H9 (cell line): ENCODE data around the gene CLPTM1L. TPM values are rescaled to one million over a fixed set of nuclear protein-coding genes. Genes with fewer than 3 reads are reported as not detected.

Experiments
- DNase-seq: peaks from one replicate; pipeline ENCODE4 v3.0.0-alpha.2; 2017
- H2AFZ ChIP-seq: one replicate; pipeline ENCODE4 v1.6.1; 2013; ENCODE audit warnings: mild to moderate bottlenecking, low read length, control low read depth, moderate library complexity
- H2AK5ac ChIP-seq: 2 replicates; pipeline ENCODE4 v1.6.1; 2013; ENCODE audit warnings: low read length, control low read depth, mixed read lengths; ENCODE audit not compliant: insufficient read length
- H2BK120ac ChIP-seq: one replicate; pipeline ENCODE4 v1.6.1; 2013; ENCODE audit warnings: low read depth, mild to moderate bottlenecking, low read length, control low read depth, inconsistent platforms; ENCODE audit not compliant: poor library complexity, severe bottlenecking
- H2BK12ac ChIP-seq: 2 replicates; pipeline ENCODE4 v1.6.1; 2013; ENCODE audit warnings: low read length, control low read depth, mixed read lengths, low read depth; ENCODE audit not compliant: insufficient read length
- H2BK15ac ChIP-seq: 2 replicates; pipeline ENCODE4 v1.6.1; 2013; ENCODE audit warnings: low read depth, low read length, control low read depth
- H2BK20ac ChIP-seq: one replicate; pipeline ENCODE4 v1.6.1; 2013; ENCODE audit warnings: low read depth, mild to moderate bottlenecking, low read length, control low read depth, inconsistent platforms; ENCODE audit not compliant: poor library complexity, severe bottlenecking
- H2BK5ac ChIP-seq: 2 replicates; pipeline ENCODE4 v1.6.1; 2013; ENCODE audit warnings: low read length, control low read depth, mixed read lengths; ENCODE audit not compliant: insufficient read length
- H3K14ac ChIP-seq: 2 replicates; pipeline ENCODE4 v1.6.1; 2013; ENCODE audit warnings: low read length, control low read depth; ENCODE audit not compliant: insufficient read depth
- H3K18ac ChIP-seq: 2 replicates; pipeline ENCODE4 v1.6.1; 2013; ENCODE audit warnings: low read depth, mild to moderate bottlenecking, mixed read lengths, low read length, control low read depth; ENCODE audit not compliant: insufficient read length
- H3K23ac ChIP-seq: 2 replicates; pipeline ENCODE4 v1.6.1; 2013; ENCODE audit warnings: low read length, control low read depth, mixed read lengths, low read depth; ENCODE audit not compliant: insufficient read length
- H3K23me2 ChIP-seq: 2 replicates; pipeline ENCODE4 v1.6.1; 2013; ENCODE audit warnings: low read depth, mild to moderate bottlenecking, mixed read lengths, low read length, control low read depth; ENCODE audit not compliant: insufficient read length, poor library complexity, severe bottlenecking
- H3K27ac ChIP-seq: 2 replicates; pipeline ENCODE4 v1.5.1; 2013; ENCODE audit warnings: low read length, control low read depth, mixed read lengths, low read depth; ENCODE audit not compliant: insufficient read length
- H3K27me3 ChIP-seq: 2 replicates; pipeline ENCODE4 v1.6.1; 2013; ENCODE audit warnings: low read length, control low read depth, inconsistent platforms; ENCODE audit not compliant: insufficient read depth
- H3K4ac ChIP-seq: 2 replicates; pipeline ENCODE4 v1.6.1; 2013; ENCODE audit warnings: low read depth, mild to moderate bottlenecking, control low read depth, inconsistent platforms, low read length, moderate library complexity
- H3K4me1 ChIP-seq: 2 replicates; pipeline ENCODE4 v1.6.1; 2013; ENCODE audit warnings: low read length, control low read depth, inconsistent platforms; ENCODE audit not compliant: insufficient read depth
- H3K4me2 ChIP-seq: 2 replicates; pipeline ENCODE4 v1.6.1; 2013; ENCODE audit warnings: low read length, control low read depth, mixed read lengths; ENCODE audit not compliant: insufficient read length, insufficient read depth
- H3K56ac ChIP-seq: 2 replicates; pipeline ENCODE4 v1.6.1; 2013; ENCODE audit warnings: low read depth, mild to moderate bottlenecking, mixed read lengths, low read length, control low read depth; ENCODE audit not compliant: insufficient read length
- H3K79me1 ChIP-seq: 2 replicates; pipeline ENCODE4 v1.6.1; 2013; ENCODE audit warnings: low read depth, mild to moderate bottlenecking, moderate library complexity, low read length, control low read depth, inconsistent platforms; ENCODE audit not compliant: insufficient read depth, poor library complexity, severe bottlenecking
- H3K79me2 ChIP-seq: 2 replicates; pipeline ENCODE4 v1.6.1; 2013; ENCODE audit warnings: low read length, control low read depth, inconsistent platforms; ENCODE audit not compliant: insufficient read depth
- H3K9ac ChIP-seq: 2 replicates; pipeline ENCODE4 v1.6.1; 2013; ENCODE audit warnings: low read length, control low read depth, mixed read lengths; ENCODE audit not compliant: insufficient read length; ENCODE audit errors: extremely low read depth
- H3K9me3 ChIP-seq: one replicate; pipeline ENCODE4 v1.6.1; 2013; ENCODE audit warnings: low read depth, low read length, inconsistent platforms; ENCODE audit not compliant: control insufficient read depth
- H3T11ph ChIP-seq: one replicate; pipeline ENCODE4 v1.6.1; 2013; ENCODE audit warnings: mild to moderate bottlenecking, low read length, control low read depth, inconsistent platforms
- H4K20me1 ChIP-seq: one replicate; pipeline ENCODE4 v1.6.1; 2013; ENCODE audit not compliant: control insufficient read depth, insufficient read length, insufficient read depth
- H4K5ac ChIP-seq: 2 replicates; pipeline ENCODE4 v1.6.1; 2013; ENCODE audit warnings: low read depth, mild to moderate bottlenecking, mixed read lengths, low read length, control low read depth; ENCODE audit not compliant: insufficient read length
- H4K8ac ChIP-seq: replicated peaks from 2 replicates; pipeline ENCODE4 v1.6.1; 2013; ENCODE audit warnings: low read length, control low read depth, mixed read lengths, low read depth; ENCODE audit not compliant: insufficient read length
- H4K91ac ChIP-seq: 2 replicates; pipeline ENCODE4 v1.6.1; 2013; ENCODE audit warnings: low read depth, mild to moderate bottlenecking, moderate library complexity, mixed read lengths, low read length, control low read depth; ENCODE audit not compliant: insufficient read length
- H3K27ac Mint-ChIP-seq, 3 experiments: 2 replicates in 2 of 3; 3 replicates in 1 of 3; pipeline ENCODE4 v1.8.0; 2020 to 2021; ENCODE audit warnings: mixed read lengths in 3 of 3, mild to moderate bottlenecking in 1 of 3, moderate library complexity in 1 of 3
- H3K27me3 Mint-ChIP-seq: 2 replicates; pipeline ENCODE4 v1.8.0; 2021; ENCODE audit warnings: low read depth, mild to moderate bottlenecking, moderate library complexity, mixed read lengths
- H3K36me3 Mint-ChIP-seq, 3 experiments: 2 replicates in 2 of 3; 3 replicates in 1 of 3; pipeline ENCODE4 v1.8.0; 2020 to 2021; ENCODE audit warnings: low read depth in 3 of 3, mixed read lengths in 3 of 3; ENCODE audit not compliant: insufficient read depth in 1 of 3
- H3K4me1 Mint-ChIP-seq, 2 experiments: 2 replicates each; pipeline ENCODE4 v1.8.0; 2020; ENCODE audit warnings: mixed read lengths in 2 of 2
- H3K4me3 Mint-ChIP-seq, 2 experiments: 2 replicates in 1 of 2; 3 replicates in 1 of 2; pipeline ENCODE4 v1.8.0; 2020 to 2021; ENCODE audit warnings: mild to moderate bottlenecking in 2 of 2, mixed read lengths in 2 of 2, moderate library complexity in 1 of 2
- H3K9me3 Mint-ChIP-seq, 2 experiments: 2 replicates in 1 of 2; 3 replicates in 1 of 2; pipeline ENCODE4 v1.8.0; 2020; ENCODE audit warnings: mild to moderate bottlenecking in 2 of 2, mixed read lengths in 2 of 2, moderate library complexity in 1 of 2
- WGBS: extraction: QIAGEN DNeasy Blood & Tissue Kit; methylation state at CpG from one replicate; pipeline ENCODE4 v1.1.7; 2013; ENCODE audit warnings: missing lambda C conversion rate, low lambda C conversion rate, mixed read lengths; ENCODE audit not compliant: insufficient read length; ENCODE audit errors: extremely low coverage; 5-methylcytosine and 5-hydroxymethylcytosine counted together
- total RNA-seq: library from RNA; stranded (reverse); gene quantifications from 2 replicates; pipeline ENCODE4 v1.2.1, GENCODE V29; 2021
- TF ChIP-seq, protein P1 (sequence below): fragments of 200-600 bp; sonication (generic); conservative IDR thresholded peaks from 3 replicates; pipeline ENCODE4 v1.8.0; 2021; ENCODE audit warnings: antibody characterized with exemption, mild to moderate bottlenecking

The CLPTM1L gene
- total RNA-seq, 1 experiment from 2014 or later, result 108 TPM

DNA sequence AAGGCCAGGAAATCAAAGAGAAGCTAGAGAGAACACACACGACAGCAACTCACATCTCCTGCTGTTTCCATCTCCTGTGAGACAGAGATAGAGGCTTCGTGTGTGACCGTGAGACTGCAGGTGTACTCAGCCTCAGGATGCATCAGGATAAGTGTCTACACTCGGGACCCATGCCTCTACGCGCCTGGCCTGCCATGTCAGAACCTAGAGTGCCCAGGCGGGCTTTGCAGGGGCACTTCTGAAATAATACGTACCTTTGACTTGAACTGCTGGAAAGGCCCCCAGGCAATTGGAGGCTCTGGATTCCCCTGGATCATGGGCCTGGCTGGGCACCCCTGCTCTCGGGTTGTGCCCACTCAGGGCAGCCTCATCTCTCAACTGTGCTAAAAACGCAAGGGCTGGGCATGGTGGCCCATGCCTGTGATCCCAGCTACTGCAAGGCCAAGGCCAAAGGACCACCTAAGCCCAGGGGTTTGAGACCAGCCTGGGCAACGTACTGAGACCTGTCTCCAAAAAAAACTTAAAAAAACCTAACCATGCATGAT lies 13.0 kb downstream of the CLPTM1L start:
- Histone ChIP-seq H2AK5ac (no peak overlapping the region), H3T11ph (no peak overlapping the region), H4K5ac (no peak overlapping the region), H3K4ac (no peak overlapping the region), H3K14ac (no peak overlapping the region), H2BK15ac (no peak overlapping the region), H3K79me2 (no peaks in the 10 kb centered on the region), H3K4me2 (no peak overlapping the region), H3K23me2 (no peaks in the 10 kb centered on the region), H4K20me1 (no peaks in the 10 kb centered on the region), H3K27me3 (no peaks in the 10 kb centered on the region), H4K8ac (no peak overlapping the region), H3K23ac (no peak overlapping the region), H3K79me1 (no peaks in the 10 kb centered on the region), H2BK12ac (no peak overlapping the region), H2BK120ac (no peak overlapping the region), H3K18ac (no peak overlapping the region), H2BK20ac (no peak overlapping the region), H2AFZ (no peak overlapping the region), H3K27ac (no peak overlapping the region), H3K56ac (no peak overlapping the region), H3K9me3 (no peaks in the 10 kb centered on the region), H2BK5ac (no peak overlapping the region), H3K9ac (no peak overlapping the region), H3K4me1 (no peaks in the 10 kb centered on the region), H4K91ac (no peak overlapping the region)
- Mint-ChIP-seq H3K4me3 (no peak overlapping the region), H3K9me3 (no peaks in the 10 kb centered on the region; a peak in 1 of 5 replicates), H3K4me1 (peaks cover 5% of the 10 kb centered on the region in 2 experiments; a peak in 2 of 4 replicates), H3K36me3 (peaks cover 66 to 83% (median 83%) of the 10 kb centered on the region in 3 experiments), H3K27ac (no peak overlapping the region), H3K27me3 (no peaks in the 10 kb centered on the region)
- no CpG with 5 or more reads among the region's 11 CpGs for WGBS
- TF ChIP-seq, protein P1, sequence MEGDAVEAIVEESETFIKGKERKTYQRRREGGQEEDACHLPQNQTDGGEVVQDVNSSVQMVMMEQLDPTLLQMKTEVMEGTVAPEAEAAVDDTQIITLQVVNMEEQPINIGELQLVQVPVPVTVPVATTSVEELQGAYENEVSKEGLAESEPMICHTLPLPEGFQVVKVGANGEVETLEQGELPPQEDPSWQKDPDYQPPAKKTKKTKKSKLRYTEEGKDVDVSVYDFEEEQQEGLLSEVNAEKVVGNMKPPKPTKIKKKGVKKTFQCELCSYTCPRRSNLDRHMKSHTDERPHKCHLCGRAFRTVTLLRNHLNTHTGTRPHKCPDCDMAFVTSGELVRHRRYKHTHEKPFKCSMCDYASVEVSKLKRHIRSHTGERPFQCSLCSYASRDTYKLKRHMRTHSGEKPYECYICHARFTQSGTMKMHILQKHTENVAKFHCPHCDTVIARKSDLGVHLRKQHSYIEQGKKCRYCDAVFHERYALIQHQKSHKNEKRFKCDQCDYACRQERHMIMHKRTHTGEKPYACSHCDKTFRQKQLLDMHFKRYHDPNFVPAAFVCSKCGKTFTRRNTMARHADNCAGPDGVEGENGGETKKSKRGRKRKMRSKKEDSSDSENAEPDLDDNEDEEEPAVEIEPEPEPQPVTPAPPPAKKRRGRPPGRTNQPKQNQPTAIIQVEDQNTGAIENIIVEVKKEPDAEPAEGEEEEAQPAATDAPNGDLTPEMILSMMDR, result no peak
- no peak for DNase-seq
